Measurements from ENCODE around the gene LRRC53. TPM values are rescaled to one million over a fixed set of nuclear protein-coding genes. Genes with fewer than 3 reads are reported as not detected.

Gene LRRC53
- total and polyA plus RNA-seq, 5 donors: not detected

DNA sequence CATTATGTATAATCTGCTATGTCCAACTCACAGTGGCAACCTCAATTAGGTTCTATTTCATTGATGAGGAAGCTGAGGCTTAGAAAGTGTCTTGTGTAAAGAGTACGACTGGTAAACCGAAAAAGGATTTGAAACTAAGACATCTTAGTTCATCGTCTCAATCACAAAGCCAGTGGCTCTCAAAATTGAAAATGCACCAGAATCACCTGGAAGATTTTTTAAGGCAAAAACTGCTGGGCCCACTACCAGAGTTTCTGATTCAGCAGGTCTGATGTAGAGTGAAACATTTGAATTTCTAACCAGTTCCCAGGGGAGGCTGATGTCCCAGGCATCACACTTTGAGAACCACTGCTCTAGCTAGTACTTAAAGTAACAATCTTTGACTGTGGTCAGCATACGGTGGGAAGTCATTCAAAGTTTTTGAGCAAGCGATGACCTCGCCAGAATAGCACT lies 5.2 kb upstream of the LRRC53 start:
- no peaks in the 10 kb centered on the region for H3K27me3 ChIP-seq (ENCODE audit: control insufficient read depth, insufficient read depth)
- no peak overlapping the region for H3K27ac ChIP-seq (ENCODE audit: low read length)
- DNase-seq (no peak), ATAC-seq (no peak)
- H3K4me3 ChIP-seq (ENCODE audit: low read length): no peak overlapping the region
- intact Hi-C loops (cut with DNase I): no loop called here
- WGBS: 80% methylated on average over 6 of the region's 6 CpGs
- H3K9me3 ChIP-seq (ENCODE audit: control insufficient read depth, low read length): no peaks in the 10 kb centered on the region
- peaks cover 2% of the 10 kb centered on the region for H3K4me1 ChIP-seq (ENCODE audit: control insufficient read depth, insufficient read depth, low read length)

DNA sequence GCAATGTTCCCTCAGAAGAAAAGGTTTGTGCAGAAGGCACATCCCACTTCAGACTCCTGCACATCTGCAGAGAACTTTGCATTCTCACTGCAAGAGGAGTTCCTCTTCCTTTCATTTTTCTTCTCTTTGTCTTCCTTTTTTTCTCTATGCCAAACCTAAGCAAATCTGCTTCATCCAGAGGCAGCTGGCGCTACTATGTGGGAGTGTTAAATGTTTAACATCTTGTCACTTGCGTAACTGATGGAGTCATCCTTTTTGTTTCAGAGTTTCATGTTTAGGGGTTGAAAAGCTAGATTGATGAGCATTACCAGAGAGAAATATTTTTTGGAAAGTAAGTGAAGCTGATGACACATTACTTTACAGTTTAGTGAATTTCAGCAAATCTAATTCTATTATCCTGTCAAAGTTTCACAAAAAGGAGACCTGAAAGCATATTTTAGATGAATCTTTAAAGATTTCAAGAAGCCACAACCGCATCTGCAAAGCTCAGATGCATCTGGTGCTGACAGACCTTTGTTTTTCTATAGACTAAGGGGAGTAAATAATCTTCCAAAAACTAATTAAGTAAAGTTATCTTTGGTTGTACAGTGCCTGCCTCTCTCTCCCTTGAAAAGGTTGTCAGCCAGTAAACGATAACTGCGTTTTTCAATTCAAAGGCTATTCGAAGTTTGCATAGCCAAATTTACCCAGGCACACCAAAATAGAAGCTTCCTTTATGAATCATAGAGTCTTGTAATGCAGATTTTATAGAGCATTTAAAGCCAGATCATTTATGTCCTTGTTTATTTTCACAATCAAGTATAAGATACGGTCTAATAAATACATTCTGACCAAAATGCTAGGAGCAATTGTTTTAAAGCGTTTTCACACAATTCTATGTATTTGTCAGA lies 1.2 kb upstream of the LRRC53 start:
- H3K27me3 ChIP-seq (ENCODE audit: control insufficient read depth, insufficient read depth): no peaks in the 10 kb centered on the region
- no peaks in the 10 kb centered on the region for H3K9me3 ChIP-seq (ENCODE audit: control insufficient read depth, low read length)
- peaks cover 2% of the 10 kb centered on the region for H3K4me1 ChIP-seq (ENCODE audit: control insufficient read depth, insufficient read depth, low read length)
- DNase-seq (no peak), ATAC-seq (no peak)
- no peak overlapping the region for H3K4me3 ChIP-seq (ENCODE audit: low read length)
- H3K27ac ChIP-seq (ENCODE audit: low read length): no peak overlapping the region
- intact Hi-C loops (cut with DNase I): no loop called here
- 58% methylated on average over 8 of the region's 8 CpGs for WGBS

DNA sequence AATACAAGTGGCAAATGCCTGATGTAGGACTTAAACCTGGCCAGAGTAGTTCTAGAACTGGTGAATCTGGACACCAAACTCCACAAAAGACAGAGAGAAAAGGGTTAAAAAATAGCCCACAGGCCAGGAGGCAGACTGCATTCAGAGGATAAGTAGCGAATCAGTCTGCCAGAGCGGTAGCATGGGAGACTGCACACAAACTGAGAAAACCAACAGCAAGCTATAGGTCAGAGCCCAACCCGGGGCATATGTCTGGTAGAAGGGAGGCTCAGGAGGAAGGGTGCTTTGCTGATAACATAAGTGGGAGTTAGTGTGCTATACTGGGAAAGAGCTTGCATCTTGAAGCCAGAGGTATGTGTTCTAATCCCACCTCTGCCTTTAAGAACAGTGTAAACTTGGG lies 4.0 kb downstream of the LRRC53 start:
- WGBS: 18% methylated on average over 3 of the region's 3 CpGs
- intact Hi-C loops (cut with DNase I): no loop called here

DNA sequence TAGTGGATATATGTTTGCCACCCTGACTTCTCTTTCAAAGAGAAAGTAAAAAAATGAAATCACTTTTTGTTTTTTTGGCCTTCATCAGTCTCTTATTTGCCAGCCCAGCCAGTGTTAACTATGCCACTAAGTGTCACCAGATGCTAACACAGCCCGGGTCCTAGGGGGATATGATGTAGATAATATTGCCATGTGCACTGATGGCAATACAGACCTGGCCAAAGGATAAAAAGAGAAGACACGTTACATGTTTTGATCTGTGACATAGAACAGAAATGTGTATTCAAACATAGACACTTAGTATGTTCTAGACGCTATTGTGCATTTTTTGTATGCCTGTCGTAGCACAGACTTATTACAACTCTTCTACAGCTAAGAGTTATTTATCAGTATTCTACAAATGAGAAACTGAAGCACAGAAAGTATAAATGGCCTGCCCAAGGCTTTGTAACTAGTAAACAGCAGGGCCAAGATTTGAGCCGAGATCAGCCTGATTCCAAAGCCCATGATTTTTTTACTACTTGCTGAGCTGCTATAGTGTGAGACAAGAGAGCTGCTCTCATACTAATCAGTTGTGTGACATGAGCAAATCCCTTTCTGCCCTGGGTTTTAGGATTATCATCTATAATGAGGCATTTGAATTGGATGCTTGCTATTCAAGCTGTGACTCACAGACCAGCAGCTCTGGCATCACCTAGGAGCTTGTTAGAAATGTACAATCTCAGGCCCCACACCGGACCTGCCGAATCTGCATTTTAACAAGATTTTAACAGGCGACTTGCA lies 6.3 kb downstream of the LRRC53 start:
- Histone ChIP-seq H3K27me3 (ENCODE audit: control insufficient read depth, insufficient read depth) (no peaks in the 10 kb centered on the region), H3K4me1 (ENCODE audit: control insufficient read depth, insufficient read depth, low read length) (no peaks in the 10 kb centered on the region), H3K27ac (ENCODE audit: low read length) (no peak overlapping the region), H3K4me3 (ENCODE audit: low read length) (no peak overlapping the region), H3K9me3 (ENCODE audit: control insufficient read depth, low read length) (no peaks in the 10 kb centered on the region)
- no peak for ATAC-seq
- WGBS: 67% methylated on average over 8 of the region's 8 CpGs
- intact Hi-C loops (cut with DNase I): no loop called here
- DNase-seq: no peak

More for the DNA sequence above, 4.0 kb downstream of the LRRC53 start:
- H3K27me3 ChIP-seq (ENCODE audit: control insufficient read depth, insufficient read depth): no peaks in the 10 kb centered on the region
- ATAC-seq: no peak
- no peak for DNase-seq
- H3K4me3 ChIP-seq (ENCODE audit: low read length): no peak overlapping the region
- H3K27ac ChIP-seq (ENCODE audit: low read length): no peak overlapping the region
- H3K9me3 ChIP-seq (ENCODE audit: control insufficient read depth, low read length): no peaks in the 10 kb centered on the region
- peaks cover 2% of the 10 kb centered on the region for H3K4me1 ChIP-seq (ENCODE audit: control insufficient read depth, insufficient read depth, low read length)

DNA sequence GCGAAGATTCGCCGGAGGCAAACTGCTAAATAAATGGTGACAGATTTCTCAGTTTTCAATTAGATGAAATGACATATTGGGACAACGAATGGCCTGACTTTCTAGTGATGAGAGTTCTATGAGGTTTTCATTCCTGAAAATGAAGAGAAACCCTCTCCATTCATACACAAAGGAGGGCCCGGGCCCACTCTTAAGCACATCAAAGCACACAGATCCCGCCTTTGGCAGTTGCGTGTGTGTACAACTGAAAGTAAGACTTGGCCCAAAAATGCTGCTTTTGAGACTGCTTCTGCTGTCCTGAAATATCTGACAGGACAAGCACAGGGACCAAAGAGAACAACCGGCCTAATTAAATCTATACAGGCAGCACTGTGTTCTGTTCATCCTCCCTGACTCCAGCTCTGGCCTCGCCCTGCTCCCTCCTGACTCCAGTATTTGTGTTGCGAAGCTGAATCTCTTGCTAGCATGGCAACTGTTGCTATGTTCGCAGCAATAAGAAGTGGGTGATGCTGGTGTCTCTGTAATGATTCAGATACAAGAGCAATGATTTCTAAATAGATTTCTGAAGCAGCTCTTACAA lies 7.4 kb downstream of the LRRC53 start:
- Histone ChIP-seq H3K27me3 (ENCODE audit: control insufficient read depth, insufficient read depth) (no peaks in the 10 kb centered on the region), H3K4me3 (ENCODE audit: low read length) (no peak overlapping the region), H3K9me3 (ENCODE audit: control insufficient read depth, low read length) (no peaks in the 10 kb centered on the region), H3K4me1 (ENCODE audit: control insufficient read depth, insufficient read depth, low read length) (no peaks in the 10 kb centered on the region), H3K27ac (ENCODE audit: low read length) (no peak overlapping the region)
- 67% methylated on average over 11 of the region's 11 CpGs for WGBS
- peak in 2 of 3 donors; percentile 23 to 45 for DNase-seq
- intact Hi-C loops (cut with DNase I): no loop called here
- peak; percentile 89 to 92 for ATAC-seq

DNA sequence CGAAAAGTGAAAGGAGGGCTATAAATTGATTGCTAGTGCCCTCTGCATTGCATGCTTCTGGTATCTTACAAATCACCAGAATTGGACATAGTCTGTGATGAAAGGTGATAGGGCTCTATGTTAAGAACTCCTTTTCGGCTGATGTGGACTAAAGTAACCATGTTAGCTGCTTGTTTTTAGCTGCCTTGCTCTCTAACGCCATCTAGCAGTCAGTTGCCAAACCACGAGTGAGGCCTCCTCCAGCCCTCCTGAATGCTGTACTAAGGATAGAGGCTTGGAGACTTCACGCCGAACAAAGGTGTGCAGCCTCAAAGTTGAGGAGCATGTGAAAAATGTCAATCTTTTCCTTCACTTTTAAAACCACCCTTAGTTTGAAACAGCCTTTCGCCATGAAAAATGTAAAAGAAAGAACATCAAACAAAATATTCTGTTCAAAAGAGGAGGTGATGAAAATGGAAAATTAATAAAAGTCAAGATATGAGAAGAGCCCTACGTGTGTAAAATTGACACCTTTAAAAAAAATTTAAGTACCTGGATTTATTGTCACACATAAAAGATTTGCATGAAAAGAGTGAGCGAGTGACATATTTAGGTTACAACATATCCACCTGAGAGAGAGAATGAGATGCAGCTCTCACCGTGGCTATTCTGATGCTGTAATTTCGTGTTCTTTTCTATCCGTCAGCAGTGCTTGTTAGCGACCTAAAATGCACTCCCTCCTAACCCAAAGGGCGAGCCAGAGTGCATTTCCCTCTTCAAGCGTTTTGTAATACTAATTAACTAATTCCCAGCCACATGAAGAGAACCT lies 8.1 kb downstream of the LRRC53 start:
- intact Hi-C loops (cut with DNase I): no loop called here
- DNase-seq: peak; percentile 17 to 54 (median 25)
- no peak overlapping the region for H3K4me3 ChIP-seq (ENCODE audit: low read length)
- WGBS: 41% methylated on average over 15 of the region's 15 CpGs
- no peaks in the 10 kb centered on the region for H3K4me1 ChIP-seq (ENCODE audit: control insufficient read depth, insufficient read depth, low read length)
- no peak overlapping the region for H3K27ac ChIP-seq (ENCODE audit: low read length)
- ATAC-seq: peak; percentile 83 to 85
- no peaks in the 10 kb centered on the region for H3K9me3 ChIP-seq (ENCODE audit: control insufficient read depth, low read length)
- no peaks in the 10 kb centered on the region for H3K27me3 ChIP-seq (ENCODE audit: control insufficient read depth, insufficient read depth)

DNA sequence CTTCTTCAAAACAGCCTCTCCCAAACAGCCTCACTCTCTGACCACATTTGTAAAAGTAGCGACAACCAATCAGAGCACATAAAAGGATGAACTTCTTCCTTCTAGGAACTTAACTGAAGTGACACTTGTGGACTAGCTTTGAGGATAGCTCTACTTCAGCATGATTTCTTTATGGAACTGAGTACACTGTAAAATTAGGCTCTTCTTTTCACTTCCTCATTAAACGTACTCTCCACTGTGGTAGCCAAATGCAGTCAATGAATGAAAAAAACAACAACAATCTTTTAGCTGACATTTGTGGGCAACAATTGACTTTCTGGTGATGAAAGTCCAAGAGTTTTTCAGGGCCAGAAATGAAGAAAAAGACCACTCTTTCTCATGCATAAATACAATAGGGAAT lies 9.6 kb downstream of the LRRC53 start:
- Histone ChIP-seq H3K4me3 (ENCODE audit: low read length) (no peak overlapping the region), H3K9me3 (ENCODE audit: control insufficient read depth, low read length) (no peaks in the 10 kb centered on the region), H3K4me1 (ENCODE audit: control insufficient read depth, insufficient read depth, low read length) (no peaks in the 10 kb centered on the region), H3K27me3 (ENCODE audit: control insufficient read depth, insufficient read depth) (no peaks in the 10 kb centered on the region), H3K27ac (ENCODE audit: low read length) (no peak overlapping the region)
- intact Hi-C loops (cut with DNase I): no loop called here
- ATAC-seq: no peak
- WGBS: 69% methylated on average over 2 of the region's 2 CpGs
- no peak for DNase-seq

DNA sequence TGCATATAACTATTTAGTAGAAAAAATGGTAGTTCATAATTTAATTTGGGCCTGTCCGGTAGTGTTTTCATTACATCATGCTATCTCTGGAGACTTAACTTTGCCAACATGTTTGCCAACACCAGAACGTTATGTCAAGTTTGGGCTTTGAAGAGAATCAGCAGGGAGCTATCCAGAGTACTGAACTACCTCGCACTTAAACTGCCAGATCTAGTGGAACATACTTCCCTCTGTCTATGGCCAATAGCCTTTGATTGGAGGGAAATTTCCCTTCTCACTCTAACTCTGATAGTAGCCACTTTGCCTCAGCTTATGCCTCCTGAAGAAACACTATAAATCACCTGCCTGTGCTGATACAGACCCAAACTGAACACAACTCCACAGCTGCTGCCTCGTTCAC lies 10.0 kb downstream of the LRRC53 start:
- no peaks in the 10 kb centered on the region for H3K4me1 ChIP-seq (ENCODE audit: control insufficient read depth, insufficient read depth, low read length)
- H3K27me3 ChIP-seq (ENCODE audit: control insufficient read depth, insufficient read depth): no peaks in the 10 kb centered on the region
- H3K4me3 ChIP-seq (ENCODE audit: low read length): no peak overlapping the region
- no peak overlapping the region for H3K27ac ChIP-seq (ENCODE audit: low read length)
- H3K9me3 ChIP-seq (ENCODE audit: control insufficient read depth, low read length): no peaks in the 10 kb centered on the region
- peak; percentile 31 to 37 for ATAC-seq
- 30% methylated on average over 4 of the region's 4 CpGs for WGBS
- no peak for DNase-seq
- intact Hi-C loops (cut with DNase I): no loop called here

DNA sequence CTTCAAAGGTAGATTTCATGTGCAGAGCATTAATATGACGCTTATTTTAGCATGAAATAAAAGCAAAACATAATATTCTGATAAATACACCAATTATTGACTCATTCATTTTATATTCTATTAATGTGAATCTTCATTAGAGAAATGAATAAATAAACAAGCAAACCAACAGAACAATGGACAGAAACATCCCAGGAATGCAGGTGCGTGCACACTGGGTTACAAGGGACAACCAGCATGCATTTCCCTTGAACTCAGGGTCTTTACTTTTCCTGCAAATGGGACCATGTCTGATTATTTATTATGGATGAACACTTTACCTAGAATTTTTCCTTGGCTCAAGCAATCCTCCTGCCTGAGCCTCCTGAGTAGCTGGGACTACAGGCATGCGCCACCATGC lies 13.5 kb downstream of the LRRC53 start:
- DNase-seq: no peak
- 89% methylated on average over 3 of the region's 3 CpGs for WGBS

DNA sequence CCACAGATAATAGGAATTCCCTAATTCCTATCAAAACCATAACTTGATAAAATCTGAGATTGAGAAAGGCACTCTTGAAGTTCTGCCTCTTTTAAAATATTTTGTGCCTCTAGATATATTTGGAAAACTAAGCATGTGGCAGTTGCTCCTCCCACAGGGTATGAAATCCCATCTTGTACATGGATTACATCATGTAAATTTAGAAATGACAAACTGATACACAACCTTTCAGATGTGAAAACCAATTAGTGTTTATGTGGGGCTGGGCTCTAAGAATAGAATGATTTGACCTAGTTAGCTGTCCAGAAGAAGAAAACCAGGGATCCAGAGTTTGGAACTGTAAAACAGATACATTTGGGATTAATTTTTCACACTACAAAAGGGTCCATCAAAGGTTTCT lies 15.7 kb downstream of the LRRC53 start:
- Histone ChIP-seq H3K27me3 (ENCODE audit: control insufficient read depth, insufficient read depth) (no peaks in the 10 kb centered on the region), H3K4me3 (ENCODE audit: low read length) (no peak overlapping the region), H3K27ac (ENCODE audit: low read length) (no peak overlapping the region), H3K4me1 (ENCODE audit: control insufficient read depth, insufficient read depth, low read length) (no peaks in the 10 kb centered on the region), H3K9me3 (ENCODE audit: control insufficient read depth, low read length) (no peaks in the 10 kb centered on the region)
- intact Hi-C loops (cut with DNase I): no loop called here
- ATAC-seq (no peak), DNase-seq (no peak)

More for the DNA sequence above, 13.5 kb downstream of the LRRC53 start:
- Histone ChIP-seq H3K27ac (ENCODE audit: low read length) (no peak overlapping the region), H3K4me1 (ENCODE audit: control insufficient read depth, insufficient read depth, low read length) (no peaks in the 10 kb centered on the region), H3K9me3 (ENCODE audit: control insufficient read depth, low read length) (no peaks in the 10 kb centered on the region), H3K27me3 (ENCODE audit: control insufficient read depth, insufficient read depth) (no peaks in the 10 kb centered on the region), H3K4me3 (ENCODE audit: low read length) (no peak overlapping the region)
- intact Hi-C loops (cut with DNase I): no loop called here
- ATAC-seq: no peak

Data from right cardiac atrium (tissue), 5 donors.